H1 (cell line): ENCODE data around the gene CKAP2L. TPM values are rescaled to one million over a fixed set of nuclear protein-coding genes. Genes with fewer than 3 reads are reported as not detected.

Experiments used
- JUND ChIP-seq: IDR thresholded peaks from 2 replicates; pipeline ENCODE4 v1.6.1; 2011; ENCODE audit warnings: mild to moderate bottlenecking, improper control_type of control experiment, low read length
- polyA plus RNA-seq, 7 experiments: library from polyadenylated mRNA; depleted of rRNA in 3 of 7; stranded (reverse) in 5 of 7; unstranded in 2 of 7; fragments of >200 nt in 5 of 7; fragments of 200-250 nt in 2 of 7; gene quantifications; 1 replicate in 5 of 7; 2 replicates in 1 of 7; 4 replicates in 1 of 7; pipeline versions ENCODE4 v1.2.1 to v1.2.3, GENCODE V29; 2011 to 2013; ENCODE audit warnings: missing spikeins in 2 of 7, mixed read lengths in 2 of 7
- total RNA-seq: library from RNA; stranded (reverse); fragmentation: NEBNext Ultra II Directional; extraction: Animal tissue kit (Norgen Biotek cat#: 25700); gene quantifications from 2 replicates; pipeline ENCODE4 v1.2.1, GENCODE V29; 2021

CKAP2L gene
- total and polyA plus RNA-seq, 2 of the 8 experiments (the other 6 are each of a cell fraction or from before 2014, with no cell fraction given): 2.5 to 20.7 TPM

DNA sequence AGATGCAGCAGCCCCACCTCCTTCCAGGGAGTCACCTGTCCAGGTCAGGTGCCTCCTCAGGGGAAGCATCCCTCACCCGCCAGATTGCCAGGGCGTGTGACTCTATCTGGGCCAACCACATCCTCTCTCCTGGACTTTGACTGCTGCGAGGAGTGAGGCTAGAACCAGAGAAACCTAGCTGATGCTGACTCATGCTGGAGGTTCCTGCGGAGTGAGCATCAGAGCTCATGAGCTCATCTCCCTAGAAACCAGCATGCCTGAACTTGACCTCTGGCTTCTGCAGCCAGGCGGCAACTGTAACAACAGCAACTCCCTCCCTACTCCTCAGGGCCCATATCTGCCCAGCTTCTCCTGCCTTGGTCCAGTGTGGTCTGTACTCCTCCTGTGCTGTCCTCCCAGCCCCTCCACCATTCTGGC is 71.9 kb downstream of the CKAP2L start (continued):
- peak; percentile 65; the same call in 1 of the 2 replicates for TF ChIP-seq JUND
